Testis (tissue), 3 donors: ENCODE data around the gene MRPL36. TPM values are rescaled to one million over a fixed set of nuclear protein-coding genes. Genes with fewer than 3 reads are reported as not detected.

Experiments
- DNase-seq: peaks from one replicate; pipeline ENCODE4 v3.0.0-alpha.2; 2019
- H3K27ac ChIP-seq, 2 donors: fragments of 200-600 bp; sonication (generic); one replicate each; pipeline ENCODE4 v1.5.1; 2019
- H3K27me3 ChIP-seq: fragments of 200-600 bp; sonication (generic); one replicate; pipeline ENCODE4 v1.5.1; 2019
- H3K36me3 ChIP-seq: fragments of 200-600 bp; sonication (generic); one replicate; pipeline ENCODE4 v1.5.1; 2017; ENCODE audit warnings: low read depth; ENCODE audit errors: missing control alignments
- H3K4me1 ChIP-seq: fragments of 200-600 bp; sonication (generic); one replicate; pipeline ENCODE4 v1.5.1; 2019
- H3K4me3 ChIP-seq, 2 donors: fragments of 200-600 bp; sonication (generic); one replicate each; pipeline ENCODE4 v1.5.1; 2017 to 2019
- H3K9me3 ChIP-seq: fragments of 200-600 bp; sonication (generic); one replicate; pipeline ENCODE4 v1.5.1; 2017
- POLR2A ChIP-seq: fragments of 450-650 bp; IDR thresholded peaks from one replicate; pipeline ENCODE4 v1.6.1; 2017; ENCODE audit warnings: antibody characterized with exemption, mild to moderate bottlenecking, moderate library complexity
- WGBS, 2 donors: methylation state at CpG; one replicate each; pipeline ENCODE4 v1.1.5; 2018; 5-methylcytosine and 5-hydroxymethylcytosine counted together
- intact Hi-C: fragments of 100-400 bp; cut with DNase I; formaldehyde crosslinking; loops from one replicate; pipeline ENCODE4 v1.15.1; 2023; ENCODE audit warnings: low total_unique reads
- polyA plus RNA-seq: library from polyadenylated mRNA; stranded (reverse); fragments of 350-450 nt; fragmentation: Illumina TruSeq; extraction: RNeasy Lipid Tissue Mini Kit (QIAGEN cat#74804); gene quantifications from one replicate; pipeline ENCODE4 v1.2.3, GENCODE V29; 2014; ENCODE audit warnings: low read depth, low replicate concordance; ENCODE audit not compliant: insufficient read depth
- total RNA-seq, 2 donors: library from RNA; depleted of rRNA; stranded (reverse); fragments of >200 nt; gene quantifications; one replicate each; pipeline ENCODE4 v1.2.3, GENCODE V29; 2016
- TF ChIP-seq, protein P1 (sequence below), 3 experiments: fragments of 450-650 bp in 2 of 3; fragments of 200-600 bp in 1 of 3; sonication (generic) in 1 of 3; IDR thresholded peaks; one replicate each; pipeline ENCODE4 v1.5.1; 2016 to 2019; ENCODE audit warnings: antibody characterized with exemption in 3 of 3, mild to moderate bottlenecking in 2 of 3, moderate library complexity in 1 of 3

MRPL36 gene
- total and polyA plus RNA-seq, 3 donors from 2014 or later: 60.8 to 164 (median 101) TPM

DNA sequence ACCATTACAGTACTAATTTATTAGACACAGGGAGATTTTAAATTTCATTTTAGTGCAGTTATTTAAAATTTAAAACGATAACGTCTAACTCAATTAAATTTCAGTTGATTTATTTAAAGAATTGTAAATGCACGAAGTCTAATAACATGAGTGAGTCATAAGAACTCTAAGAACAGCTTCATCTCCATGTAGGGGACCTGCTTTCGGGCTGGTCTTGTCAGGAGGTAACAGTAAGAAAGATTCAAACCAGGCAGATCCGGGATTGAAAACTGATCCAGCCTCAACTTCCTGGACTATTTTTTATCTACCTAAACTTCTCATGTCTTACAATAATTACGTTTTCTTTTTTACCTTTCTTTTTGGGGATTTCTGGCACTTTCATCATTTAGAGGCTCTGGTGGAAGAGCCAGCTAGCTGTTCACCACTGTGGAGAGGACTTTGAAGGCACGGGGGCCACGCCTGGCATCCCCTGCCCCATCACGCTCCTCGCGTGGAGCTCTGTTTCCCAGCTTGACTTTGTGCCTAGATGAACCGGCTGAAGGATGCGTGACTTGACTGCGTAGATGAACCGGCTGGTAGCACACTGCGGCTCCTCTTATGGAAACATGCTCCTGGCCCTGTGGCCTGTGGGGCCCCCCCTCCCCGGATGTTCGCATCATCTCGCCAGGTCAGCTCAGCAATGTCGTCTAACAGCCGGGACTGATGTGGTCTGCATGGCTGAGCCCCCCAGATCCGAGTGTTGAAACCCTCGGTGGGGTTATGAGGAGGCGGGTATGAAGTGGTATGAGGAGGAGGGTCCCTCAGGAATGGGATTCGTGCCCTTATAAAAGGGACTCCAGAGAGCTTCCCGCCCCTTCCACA, 27.6 kb upstream of the MRPL36 start:
- WGBS, 2 donors: 69 to 78% methylated on average over 24 to 26 of the region's 26 CpGs
- intact Hi-C loops: no loop called here
- no peaks in the 10 kb centered on the region for H3K36me3 ChIP-seq

DNA sequence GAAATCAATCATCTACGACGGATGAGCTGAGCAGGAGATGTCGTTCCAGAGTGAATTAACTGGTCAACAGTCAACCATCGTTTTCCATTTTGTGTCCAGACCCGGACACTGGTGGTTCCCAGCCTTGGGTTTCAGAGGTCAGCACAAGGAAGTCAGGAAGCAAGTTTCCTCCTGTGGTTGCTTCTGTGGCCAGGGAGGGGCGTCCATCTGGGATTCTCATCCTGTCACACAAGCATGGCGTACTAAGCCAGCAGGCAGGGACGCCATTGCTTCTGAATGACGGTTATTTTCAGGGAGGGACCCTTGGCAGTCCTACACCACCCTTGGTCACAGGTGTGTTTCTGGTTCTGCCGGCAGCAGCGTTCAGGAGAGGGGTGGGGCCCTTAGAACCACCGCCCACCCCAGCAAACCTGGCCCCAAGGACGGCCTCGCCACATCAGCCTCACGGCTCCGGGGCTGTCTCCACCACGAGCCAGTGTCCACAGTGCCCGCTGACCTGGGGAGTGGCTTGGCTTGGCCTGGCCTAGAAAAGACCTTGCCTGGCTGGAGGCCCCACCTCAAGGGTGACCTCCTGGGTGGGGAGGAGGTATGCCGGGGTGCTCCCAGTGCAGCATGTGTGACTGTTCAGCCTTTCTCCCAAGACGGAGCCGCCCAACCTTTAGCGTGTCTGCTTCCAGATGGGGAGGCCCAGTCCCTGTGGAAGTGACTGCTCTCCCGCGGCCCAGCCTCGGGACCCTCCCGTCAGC, 26.8 kb upstream of the MRPL36 start:
- 84 to 91% methylated on average over 20 to 26 of the region's 26 CpGs for WGBS, 2 donors
- intact Hi-C loops: no loop called here
- TF ChIP-seq, protein P1, sequence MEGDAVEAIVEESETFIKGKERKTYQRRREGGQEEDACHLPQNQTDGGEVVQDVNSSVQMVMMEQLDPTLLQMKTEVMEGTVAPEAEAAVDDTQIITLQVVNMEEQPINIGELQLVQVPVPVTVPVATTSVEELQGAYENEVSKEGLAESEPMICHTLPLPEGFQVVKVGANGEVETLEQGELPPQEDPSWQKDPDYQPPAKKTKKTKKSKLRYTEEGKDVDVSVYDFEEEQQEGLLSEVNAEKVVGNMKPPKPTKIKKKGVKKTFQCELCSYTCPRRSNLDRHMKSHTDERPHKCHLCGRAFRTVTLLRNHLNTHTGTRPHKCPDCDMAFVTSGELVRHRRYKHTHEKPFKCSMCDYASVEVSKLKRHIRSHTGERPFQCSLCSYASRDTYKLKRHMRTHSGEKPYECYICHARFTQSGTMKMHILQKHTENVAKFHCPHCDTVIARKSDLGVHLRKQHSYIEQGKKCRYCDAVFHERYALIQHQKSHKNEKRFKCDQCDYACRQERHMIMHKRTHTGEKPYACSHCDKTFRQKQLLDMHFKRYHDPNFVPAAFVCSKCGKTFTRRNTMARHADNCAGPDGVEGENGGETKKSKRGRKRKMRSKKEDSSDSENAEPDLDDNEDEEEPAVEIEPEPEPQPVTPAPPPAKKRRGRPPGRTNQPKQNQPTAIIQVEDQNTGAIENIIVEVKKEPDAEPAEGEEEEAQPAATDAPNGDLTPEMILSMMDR (IDR thresholded peaks at IDR 0.05): no peak
- TF ChIP-seq POLR2A: no peak
- no peaks in the 10 kb centered on the region for H3K27me3 ChIP-seq
- H3K27ac ChIP-seq: no peak overlapping the region
- H3K4me3 ChIP-seq: no peak overlapping the region
- DNase-seq: no peak
- H3K36me3 ChIP-seq: no peaks in the 10 kb centered on the region
- H3K9me3 ChIP-seq: no peaks in the 10 kb centered on the region
- no peaks in the 10 kb centered on the region for H3K4me1 ChIP-seq

More for the DNA sequence above, 27.6 kb upstream of the MRPL36 start:
- no peak for DNase-seq
- H3K27me3 ChIP-seq: no peaks in the 10 kb centered on the region
- H3K9me3 ChIP-seq: no peaks in the 10 kb centered on the region
- TF ChIP-seq, protein P1 (IDR thresholded peaks at IDR 0.05): no peak
- no peak for TF ChIP-seq POLR2A
- no peak overlapping the region for H3K27ac ChIP-seq
- H3K4me3 ChIP-seq: no peak overlapping the region
- H3K4me1 ChIP-seq: no peaks in the 10 kb centered on the region

DNA sequence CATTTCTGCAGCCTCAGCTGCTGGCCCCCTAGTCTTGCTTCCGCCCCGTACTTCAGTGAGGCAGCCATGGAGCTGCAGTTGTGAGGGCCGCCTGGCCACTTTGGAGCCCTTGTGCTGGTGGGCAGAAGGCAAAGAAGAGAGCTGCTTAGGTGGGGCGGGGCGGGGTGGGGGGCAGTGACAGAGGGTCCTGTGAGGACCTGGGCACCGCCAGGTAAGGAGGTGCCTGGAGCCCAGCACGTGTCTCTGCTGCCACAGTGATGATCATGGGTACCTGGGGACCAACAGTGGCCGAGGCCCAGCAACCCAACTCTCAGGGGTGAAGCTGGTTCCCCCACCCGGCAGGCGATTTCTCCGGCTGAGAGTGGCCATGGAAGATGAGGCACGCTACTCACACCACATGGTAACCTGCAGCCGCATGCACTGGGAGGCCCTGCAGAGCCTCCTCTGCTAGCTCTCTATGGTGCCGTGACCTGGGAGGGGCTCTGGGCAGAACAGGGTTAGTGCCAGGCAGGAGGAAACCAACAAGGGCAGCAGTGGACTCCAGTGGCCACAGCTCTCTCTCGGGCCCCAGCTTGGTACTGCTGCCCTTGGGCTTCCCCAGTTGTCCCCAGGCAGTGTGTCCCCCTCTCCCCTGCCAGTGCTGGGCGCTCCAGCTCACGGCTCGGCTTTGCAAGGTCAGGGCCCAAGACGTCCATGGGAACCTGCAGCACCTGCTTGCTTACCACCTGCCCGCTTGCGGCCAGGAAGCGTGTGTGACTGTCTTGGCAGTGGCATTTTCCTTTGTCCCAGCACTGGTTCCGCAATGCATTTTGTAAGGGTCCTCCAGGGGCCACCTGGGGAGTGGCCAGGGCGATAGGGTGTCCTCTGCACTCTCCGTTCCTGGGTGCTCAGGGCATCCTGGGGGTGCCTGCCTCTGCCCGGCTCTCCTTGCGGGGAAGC, 25.5 kb upstream of the MRPL36 start:
- no peak for TF ChIP-seq POLR2A
- 96 to 97% methylated on average over 5 to 27 of the region's 27 CpGs for WGBS, 2 donors

DNA sequence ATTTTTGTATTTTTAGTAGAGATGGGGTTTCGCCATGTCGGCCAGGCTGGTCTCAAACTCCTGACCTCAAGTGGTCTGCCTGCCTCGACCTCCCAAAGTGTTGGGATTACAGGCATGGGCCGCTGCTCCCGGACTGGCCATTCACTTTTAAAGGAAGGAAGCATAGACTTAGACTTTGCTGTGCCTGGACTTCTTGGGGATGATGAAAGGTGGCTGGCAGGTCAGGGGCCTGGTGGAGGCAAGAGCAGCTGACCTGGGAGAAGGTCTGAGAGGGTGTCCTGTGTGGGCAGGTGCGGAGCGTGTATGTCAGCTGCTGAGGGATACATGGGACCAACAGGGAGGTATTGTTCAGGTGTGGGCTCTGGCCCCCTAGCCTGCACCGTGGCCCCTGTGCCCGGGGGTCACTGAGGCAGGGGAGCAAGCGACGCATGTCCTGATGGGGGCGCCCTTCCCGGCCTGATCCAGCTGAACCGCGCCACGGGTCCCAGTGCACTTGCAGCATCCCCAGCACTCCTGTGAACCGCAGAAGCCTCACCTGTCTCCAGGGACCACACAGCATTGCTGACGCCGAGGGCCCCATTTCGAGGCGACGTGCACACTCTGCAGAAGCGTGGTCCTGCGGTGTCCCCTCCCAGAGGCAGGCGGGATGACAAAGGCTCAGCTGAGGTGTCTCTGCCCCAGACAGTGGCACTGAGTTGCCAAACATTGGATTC, 24.6 kb upstream of the MRPL36 start:
- no peaks in the 10 kb centered on the region for H3K9me3 ChIP-seq
- H3K4me1 ChIP-seq: no peaks in the 10 kb centered on the region
- TF ChIP-seq, protein P1 (IDR thresholded peaks at IDR 0.05): no peak
- no peak for TF ChIP-seq POLR2A
- no peak for DNase-seq
- WGBS, 2 donors: 91 to 98% methylated on average over 16 to 25 of the region's 25 CpGs
- H3K27me3 ChIP-seq: no peaks in the 10 kb centered on the region
- intact Hi-C loops: no loop called here
- H3K27ac ChIP-seq: no peak overlapping the region
- no peaks in the 10 kb centered on the region for H3K36me3 ChIP-seq
- no peak overlapping the region for H3K4me3 ChIP-seq

More for the DNA sequence above, 25.5 kb upstream of the MRPL36 start:
- DNase-seq: no peak
- Histone ChIP-seq H3K4me1 (no peaks in the 10 kb centered on the region), H3K27ac (no peak overlapping the region), H3K27me3 (no peaks in the 10 kb centered on the region), H3K36me3 (no peaks in the 10 kb centered on the region), H3K9me3 (no peaks in the 10 kb centered on the region), H3K4me3 (no peak overlapping the region)
- intact Hi-C loops: no loop called here
